HG03571 (cell line): ENCODE results near the gene PTPA.
"Not testable (repeated sequence)": the region's sequence is repeated elsewhere in the genome, so short reads cannot be mapped to it uniquely, and the experiment has no call there.

Experiments
- ATAC-seq: cut with Tn5 transposase; IDR thresholded peaks from one replicate; pipeline ENCODE4 v1.9.1; 2021; ENCODE audit not compliant: unreplicated experiment

PTPA gene

DNA sequence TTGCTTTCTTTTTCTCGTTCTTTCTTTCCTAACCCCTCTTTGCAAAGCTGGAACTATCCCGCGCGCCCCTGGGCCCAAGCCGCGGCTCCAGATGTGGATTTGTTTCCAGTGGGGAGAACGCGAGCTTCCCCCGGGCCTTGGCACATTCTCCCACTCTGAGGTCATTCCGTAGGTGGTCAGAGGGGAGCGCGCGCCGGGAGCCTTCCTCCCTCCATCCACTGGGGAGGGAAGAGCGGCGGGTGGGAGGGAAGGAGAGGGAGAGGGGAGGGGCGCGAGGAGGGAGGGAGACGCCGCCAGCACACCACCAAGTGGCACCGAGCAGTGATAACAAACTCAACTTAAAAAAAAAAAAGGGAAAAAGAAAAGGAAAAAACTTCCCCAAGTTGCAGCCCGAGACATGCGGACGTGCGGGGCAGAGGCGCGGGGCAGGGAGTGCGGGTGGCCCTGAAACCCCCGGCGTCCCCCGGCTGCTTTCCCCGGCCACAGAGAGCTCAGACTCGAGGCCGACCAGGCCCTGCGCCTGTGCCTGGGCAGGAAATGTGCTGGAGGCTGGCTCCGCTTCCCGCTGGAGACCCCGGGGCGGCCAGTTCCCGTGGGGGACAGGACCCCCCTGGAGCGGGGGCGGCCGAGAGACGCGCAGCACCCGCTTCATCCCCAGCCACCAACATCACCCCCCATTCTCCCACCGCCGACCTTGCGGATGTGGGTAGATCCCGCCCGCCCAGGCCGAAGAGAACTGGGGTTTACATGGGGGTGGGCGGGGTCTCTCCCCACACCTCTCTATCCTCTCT, 63.7 kb downstream of the PTPA start:
- ATAC-seq: no peak

DNA sequence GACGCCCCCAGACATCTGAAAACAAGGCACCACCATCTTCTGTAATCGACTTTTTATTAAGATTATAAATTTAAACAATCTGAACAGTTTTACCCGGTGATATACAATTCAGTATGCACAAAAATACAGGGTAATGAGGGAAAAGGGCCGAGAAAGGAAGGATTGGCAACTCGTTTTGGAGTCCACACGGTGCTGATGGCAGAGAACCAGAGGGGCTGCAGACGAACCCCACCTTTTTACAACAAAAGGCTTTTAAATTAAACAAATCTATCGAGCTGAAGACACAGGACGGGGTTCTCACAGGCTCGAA, 64.3 kb downstream of the PTPA start:
- ATAC-seq: no peak

- no peak for ATAC-seq
Measured at GRCh38 chr9:129175825-129176633, 64.8 kb downstream of the PTPA start.

GRCh38 chr9:129176701-129177442, 65.7 kb downstream of the PTPA start:
- no peak for ATAC-seq

GRCh38 chr9:129177443-129177790, 66.2 kb downstream of the PTPA start:
- no peak for ATAC-seq

DNA sequence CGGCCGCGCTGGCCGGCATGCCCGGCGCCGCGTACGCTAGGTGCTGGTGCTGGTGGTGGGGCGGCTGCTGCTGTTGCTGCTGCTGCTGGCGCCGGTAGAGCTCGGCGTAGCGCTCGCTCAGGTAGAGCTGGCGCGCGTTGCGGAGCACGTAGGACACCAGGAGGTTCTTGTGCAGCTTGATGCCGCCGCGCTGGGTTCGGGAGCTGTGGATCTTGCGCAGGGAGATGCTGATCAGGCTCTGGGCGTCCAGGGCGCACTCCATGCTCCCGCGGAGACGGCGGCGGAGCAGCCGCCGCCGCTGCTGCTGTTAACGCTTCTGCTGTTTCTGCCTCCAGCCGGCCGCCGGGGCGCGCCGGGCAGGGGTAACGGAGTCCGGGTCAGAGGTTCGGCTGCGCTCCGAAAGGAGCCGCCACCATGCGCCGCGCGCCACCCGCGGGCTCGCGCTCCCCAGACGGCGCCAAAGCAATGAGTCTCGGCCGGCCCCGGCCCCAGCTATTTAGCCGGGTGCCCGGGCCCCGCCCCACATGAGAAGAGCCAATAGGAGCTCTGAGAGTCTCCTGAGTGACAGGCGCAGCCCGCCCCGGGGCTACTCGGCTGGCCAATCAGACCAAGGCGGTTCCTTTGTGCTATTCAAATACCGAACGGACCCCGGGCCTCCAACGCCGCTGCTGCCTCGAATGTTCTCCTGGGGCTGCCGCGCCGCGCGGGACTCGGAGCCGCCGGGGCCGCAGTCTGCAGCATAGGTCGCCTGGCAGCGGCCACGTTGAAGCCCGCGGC, 66.8 kb downstream of the PTPA start, which contains the start of gene IER5L:
IER5L (minus strand) TSS at position 471 of the 777 bp plus-strand sequence; CDS start at position 262, 209 bp downstream.
- ATAC-seq: peak; percentile 80

DNA sequence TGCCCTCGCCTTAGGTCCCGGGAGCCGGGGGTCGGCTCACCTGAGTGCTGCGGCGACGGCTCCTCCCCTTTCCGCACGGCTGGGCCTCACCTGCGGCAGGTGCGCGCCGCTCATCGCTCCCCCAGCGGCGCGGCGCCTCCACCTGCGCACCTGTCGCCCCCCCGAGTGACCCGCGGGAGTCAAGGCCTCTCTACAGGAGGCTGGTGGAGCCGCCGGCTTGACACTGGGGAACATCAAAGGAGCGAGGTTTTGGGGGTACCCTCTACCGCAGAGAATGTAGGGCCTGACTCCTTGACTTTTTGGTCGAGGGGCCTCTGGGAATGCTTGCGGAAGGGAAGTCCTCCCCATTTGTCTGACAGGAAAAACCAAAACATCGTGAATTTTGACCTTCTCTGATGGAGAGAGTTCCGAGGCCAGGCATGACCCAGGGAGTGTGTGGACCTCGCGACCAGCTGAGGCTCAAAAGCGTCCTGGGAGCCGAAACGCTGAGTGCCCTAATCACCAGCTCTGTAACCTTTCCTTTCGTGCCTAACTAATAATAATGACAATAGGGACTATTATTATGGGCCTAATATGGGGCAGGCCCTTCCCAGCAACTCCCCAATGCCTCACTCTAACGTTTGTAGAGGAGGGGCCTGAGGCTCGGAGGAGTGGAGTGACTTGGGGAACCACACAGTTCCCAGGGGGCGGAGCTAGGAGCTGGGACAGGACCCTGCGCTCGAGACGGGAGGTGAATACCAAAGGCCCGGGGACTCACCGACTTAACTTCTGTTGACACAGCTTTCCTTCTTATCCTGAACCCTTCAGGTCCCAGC, 67.6 kb downstream of the PTPA start:
- no peak for ATAC-seq

- no peak for ATAC-seq
Measured at GRCh38 chr9:129181246-129181645, 70.0 kb downstream of the PTPA start.

- ATAC-seq: no peak
Measured at GRCh38 chr9:129182122-129182521, 70.9 kb downstream of the PTPA start.

DNA sequence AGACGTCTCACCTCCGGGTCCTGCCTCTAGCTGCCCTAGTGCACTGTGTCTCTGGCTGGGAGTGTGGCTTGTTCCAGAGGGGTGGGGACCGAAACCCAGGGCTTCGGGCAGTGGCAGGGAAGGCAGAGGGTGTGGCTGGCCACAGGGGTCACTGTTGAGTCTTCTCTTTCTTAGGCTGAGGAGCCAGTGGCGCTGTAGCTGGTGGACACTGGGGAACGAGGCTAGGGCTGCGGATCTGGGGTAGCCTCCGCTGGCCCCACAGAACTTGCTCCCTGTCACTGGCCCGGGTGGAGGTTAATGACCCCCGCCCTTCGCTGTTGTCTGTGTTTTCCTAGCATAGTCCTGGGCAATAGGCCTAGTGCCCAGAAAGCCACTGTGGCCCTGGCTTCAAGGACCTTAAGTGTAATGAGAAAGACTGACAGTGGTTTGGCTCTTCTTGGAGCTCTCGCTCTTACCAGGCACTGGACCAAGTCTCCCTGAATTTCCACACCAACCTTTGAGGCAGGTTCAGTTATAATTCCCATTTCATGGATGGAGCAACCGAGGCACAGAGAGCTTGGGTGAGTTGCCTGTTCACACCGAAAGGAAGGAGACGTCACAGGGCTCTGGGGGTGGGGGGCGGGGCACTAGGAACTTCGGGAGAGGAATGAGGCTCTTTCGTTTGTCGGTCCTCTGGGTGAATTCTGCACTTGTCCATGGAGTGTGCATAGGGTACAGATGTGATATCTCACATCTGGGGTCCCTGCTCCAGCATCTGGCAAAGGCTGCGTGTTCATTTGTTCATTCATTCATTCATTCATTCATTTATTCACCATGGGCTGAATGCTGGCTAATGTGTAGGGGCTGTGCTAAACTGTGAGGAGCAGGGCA, 71.6 kb downstream of the PTPA start:
- ATAC-seq: no peak

DNA sequence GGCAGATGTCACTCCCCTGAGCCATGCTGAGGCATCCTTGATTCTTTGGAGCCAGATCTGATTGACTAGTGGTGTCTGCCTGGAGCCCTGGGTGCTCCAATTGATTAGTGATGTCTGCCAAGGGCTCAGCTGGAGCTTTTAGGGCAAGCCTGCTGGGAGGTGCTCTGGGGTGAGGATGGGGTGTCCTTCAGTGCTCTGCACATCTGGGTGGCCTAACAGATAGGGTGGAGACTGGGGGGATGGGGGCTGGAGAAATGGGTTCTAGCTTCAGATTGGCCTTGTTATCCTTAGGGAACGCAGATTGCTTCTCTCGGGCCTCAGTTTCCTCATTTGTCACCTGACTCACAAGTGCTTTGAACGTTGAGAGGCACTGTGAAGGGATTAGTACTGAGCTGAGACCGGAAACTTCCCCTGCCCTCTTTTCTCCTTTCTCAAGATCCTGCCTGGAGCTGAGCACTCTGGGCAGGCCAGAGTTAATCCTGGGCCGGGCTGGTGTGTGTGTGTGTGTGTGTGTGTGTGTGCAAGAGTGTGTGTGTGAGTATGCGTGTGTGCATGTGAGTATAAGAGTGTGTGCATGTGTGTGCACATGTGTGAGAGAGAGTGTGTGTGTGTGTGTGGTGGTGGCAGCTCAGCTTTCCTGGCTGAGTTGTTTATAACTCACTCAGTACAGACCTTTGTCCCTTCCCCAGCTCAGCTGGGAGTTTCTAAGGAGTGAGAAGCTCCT, 72.4 kb downstream of the PTPA start:
- no peak for ATAC-seq

GRCh38 chr9:129184219-129184524, 73.0 kb downstream of the PTPA start:
- ATAC-seq: no peak

GRCh38 chr9:129184596-129185122, 73.4 kb downstream of the PTPA start:
- no peak for ATAC-seq

DNA sequence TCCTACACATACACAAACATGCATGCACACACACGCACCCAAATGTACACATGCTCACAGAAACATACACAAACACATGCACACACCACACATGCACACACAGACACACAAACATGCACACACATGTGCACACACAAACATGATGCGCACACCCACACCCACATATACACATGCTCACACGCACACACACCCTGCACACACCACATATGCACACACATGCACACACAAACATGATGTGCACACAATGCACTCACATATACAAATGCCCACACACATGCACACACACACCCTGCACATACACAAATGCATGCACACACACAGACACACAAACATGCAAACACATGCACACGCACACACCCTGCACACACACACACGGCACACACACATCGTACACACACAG, 74.2 kb downstream of the PTPA start:
- no peak for ATAC-seq

DNA sequence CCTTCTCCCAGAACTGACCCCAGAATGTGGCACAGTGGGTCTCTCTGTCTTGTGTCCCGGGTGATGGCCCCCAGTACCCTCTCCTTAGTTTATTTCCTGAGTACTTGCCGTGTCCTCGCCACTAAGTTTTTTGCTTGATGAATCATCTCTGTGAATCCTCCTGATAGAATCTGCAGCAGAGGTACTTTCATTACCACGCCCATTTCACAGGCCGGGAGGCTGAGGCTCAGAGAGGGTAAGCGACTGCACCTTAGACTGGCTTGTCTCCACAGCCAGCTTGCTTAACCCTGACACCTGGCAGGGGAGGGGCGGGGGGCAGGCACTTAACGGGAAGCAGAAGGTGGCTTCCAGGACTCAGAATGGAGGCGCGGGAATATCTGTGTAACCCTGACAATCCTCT, 74.8 kb downstream of the PTPA start:
- no peak for ATAC-seq

DNA sequence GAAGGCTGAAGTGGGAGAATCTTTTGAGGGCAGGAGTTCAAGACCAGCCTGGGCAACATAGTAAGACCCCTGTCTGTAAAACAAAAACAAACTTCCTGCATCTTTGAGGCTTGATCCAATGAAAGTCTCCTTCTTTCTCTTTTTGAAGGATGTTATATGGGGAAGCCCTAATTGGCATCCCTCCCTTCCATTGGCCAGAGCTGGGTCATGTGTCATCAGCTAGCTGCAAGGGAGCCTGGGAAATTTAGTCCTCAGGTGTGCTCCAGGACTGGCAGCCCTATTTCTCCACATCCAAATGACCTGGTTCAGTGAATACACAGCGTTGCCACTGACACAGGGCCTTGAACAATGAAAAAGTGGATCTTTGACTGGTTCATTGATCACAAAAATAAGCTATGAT, 75.8 kb downstream of the PTPA start:
- ATAC-seq: no peak

GRCh38 chr9:129189971-129190370, 78.8 kb downstream of the PTPA start:
- ATAC-seq: not testable (repeated sequence)

GRCh38 chr9:129191234-129191633, 80.0 kb downstream of the PTPA start:
- ATAC-seq: no peak
